Fibroblast of skin of scalp (primary cell): ENCODE results near the gene AFF3.

ENCODE experiments used
- DNase-seq: peaks from one replicate; pipeline ENCODE4 v3.0.0-alpha.2; 2013

The AFF3 gene

DNA sequence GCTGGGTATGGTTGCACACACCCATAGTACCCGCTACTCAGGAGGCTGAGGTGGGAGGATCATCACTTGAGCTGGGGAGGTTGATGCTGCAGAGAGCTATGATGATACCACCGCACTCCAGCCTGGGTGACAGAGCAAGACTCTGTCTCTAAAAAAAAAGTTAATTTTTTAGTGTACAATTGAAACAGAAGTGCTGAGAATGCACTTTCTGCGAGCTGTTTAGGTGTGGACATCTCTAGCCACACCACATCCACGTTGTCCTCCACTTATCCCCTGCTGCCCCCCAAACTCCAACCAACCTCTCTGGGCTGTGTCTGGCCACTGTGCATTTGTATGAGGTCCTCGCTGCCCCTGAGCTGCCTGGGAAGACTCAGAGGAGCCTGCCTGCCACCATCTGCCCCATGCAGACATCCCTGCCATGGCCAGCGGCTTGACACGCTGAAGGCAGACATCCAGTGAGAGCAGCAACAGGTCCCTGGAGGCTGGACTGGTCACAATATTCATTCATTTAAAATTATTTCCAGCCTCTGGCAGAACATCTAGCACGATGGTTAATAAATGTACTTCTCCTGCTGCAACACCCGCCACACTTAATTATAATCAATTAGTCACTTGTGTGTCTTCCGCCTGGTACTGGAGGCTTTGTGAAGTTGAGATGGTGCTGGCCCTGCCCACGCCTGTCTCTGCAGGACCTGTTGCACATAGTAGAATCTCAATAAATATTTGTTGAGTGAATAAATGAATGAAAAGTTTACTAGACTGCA, 3.7 kb upstream of the AFF3 start:
- no peak for DNase-seq

DNA sequence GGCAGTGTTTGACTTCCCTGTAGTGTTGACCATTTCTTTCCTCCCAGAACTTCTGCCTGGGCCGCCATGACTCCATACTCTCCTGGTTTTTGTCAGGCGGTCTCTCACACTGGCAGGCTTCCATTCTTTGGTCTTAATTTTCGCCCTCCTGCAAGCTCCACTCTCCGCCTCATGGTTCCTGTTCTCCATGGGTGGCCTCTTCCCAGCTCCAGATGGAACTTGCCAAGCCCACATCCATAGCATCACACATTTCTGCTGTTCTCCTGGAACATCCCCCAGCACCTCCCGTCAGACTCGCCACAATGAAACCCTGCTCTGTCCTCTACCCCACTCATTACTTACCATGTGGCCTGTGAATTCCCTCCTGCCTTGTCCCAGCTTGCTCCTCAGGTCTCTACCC, 896 bp upstream of the AFF3 start:
- peak; percentile 52 for DNase-seq

DNA sequence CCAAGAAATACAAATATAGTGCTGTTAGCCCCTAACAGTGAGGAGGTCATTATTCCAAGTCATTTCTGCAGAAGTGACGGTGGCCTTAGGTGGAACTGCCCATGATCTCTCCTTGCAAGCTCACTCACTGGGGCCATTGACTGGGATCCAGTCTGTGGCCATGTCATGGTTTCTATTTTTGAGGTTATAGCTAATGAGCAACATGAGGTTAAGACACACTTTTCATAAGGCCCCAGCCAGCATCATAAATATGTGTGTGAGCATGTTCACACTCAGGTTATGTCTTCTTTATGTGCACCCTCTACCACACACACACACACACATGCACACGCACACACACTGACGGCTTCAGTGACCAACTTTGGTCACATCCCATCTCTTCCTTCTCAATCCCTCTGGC, 484 bp downstream of the AFF3 start:
- no peak for DNase-seq

DNA sequence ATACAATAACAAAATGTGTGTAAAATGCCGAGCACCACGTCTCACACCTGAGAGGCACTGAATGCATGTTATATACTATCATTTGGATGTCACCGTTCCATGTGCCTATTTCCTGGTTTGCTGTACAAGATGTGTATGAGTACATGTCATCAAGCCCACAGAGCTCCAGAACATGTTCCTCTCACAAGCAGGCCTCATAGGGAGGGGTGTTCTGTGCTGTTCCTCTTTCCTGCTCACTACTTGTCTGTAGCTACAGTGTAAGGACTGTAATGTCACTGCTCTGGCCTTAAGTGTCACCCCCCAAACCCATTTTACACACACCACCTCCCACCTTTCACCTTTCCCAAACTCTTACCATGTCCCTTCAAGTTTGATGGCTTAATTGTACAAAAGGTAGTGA, 1.8 kb downstream of the AFF3 start:
- DNase-seq: no peak

DNA sequence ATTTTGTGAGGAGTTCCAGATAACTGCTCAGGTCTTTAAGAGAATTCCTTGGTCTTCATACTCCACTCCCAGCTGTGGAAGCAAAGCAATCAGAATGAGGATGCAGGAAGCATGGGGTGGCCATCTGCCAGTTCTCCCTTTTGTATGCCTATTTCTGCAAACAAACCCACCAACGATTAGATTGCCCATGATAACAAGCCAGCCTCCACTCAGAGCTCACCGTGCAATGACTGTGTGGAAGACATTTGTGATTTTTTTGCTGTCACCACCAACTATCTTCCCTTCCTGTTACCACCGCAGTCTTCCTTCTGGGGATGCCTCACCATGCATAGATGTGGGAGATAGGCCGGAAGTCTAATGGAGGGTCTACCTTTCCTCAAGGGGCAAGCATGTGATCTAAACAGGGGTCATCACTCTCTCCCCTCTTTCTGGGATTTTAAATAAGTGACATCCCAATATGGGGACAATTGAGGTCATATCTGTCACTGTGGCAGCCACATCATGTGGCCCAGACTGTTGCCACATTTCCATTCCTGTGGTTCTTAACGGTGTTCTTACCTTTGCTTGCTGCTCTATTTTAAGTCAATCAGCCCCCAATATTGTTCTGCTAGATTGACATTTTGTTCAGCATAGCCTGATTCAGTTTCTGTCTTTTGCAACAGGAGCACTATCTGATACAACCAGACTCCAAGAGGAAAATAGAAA, 4.4 kb downstream of the AFF3 start:
- DNase-seq: no peak

DNA sequence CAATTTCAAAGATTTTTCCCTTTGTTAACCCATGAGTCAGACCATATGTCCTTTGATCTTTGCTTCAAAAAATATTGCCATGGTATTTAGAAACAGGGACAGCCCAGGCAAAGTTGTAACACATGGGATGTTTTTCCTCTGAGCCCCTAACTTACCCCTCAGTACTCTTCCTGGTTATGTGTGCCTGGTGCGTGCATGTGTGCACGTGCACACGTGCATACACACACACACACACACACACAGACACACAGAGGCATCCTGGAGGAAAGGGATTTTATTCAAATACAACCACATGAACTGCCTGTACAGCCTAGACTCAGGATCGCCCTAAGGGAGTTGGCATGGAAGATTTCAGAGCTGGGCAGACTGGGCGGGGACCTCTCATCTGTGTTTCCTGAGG, 5.1 kb downstream of the AFF3 start:
- DNase-seq: peak; percentile 22

DNA sequence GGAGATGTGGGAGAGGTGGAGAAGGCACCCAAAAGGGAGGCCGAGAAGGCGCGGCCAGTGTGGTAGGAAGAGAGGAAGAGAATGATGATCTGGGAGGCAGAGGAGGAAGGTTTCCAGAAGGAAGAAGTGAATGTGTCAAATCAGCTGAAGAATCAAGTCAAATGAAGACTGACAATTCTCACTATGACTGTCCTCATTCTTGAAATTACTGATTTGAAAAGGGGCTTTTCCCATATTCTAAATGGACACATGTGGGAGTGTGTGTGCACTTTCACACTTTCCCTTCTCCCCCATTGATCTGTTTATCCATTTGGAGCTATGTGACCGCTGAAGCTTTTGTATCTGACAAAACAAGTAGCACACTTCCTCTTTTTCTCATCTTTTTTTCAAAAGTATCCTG, 6.1 kb downstream of the AFF3 start:
- no peak for DNase-seq

DNA sequence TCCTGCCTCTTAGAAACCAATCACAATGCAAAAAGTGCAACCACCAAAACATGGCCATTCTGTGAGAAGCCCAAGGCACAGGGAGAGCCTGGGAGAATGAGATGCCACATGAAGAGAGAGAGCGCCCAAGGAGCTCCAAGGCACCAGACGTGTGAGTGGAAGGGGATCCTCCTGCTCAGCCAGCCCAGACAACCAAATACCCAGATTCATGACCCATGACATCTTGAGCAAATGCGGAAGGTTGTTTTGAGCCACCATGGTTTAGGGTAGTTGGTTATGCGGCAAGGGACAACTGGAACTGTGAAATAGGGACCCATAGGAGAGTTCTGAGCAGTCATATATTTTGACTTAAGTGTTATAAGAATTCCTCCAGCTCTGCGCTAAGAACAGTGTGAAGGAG, 7.0 kb downstream of the AFF3 start:
- DNase-seq: no peak

DNA sequence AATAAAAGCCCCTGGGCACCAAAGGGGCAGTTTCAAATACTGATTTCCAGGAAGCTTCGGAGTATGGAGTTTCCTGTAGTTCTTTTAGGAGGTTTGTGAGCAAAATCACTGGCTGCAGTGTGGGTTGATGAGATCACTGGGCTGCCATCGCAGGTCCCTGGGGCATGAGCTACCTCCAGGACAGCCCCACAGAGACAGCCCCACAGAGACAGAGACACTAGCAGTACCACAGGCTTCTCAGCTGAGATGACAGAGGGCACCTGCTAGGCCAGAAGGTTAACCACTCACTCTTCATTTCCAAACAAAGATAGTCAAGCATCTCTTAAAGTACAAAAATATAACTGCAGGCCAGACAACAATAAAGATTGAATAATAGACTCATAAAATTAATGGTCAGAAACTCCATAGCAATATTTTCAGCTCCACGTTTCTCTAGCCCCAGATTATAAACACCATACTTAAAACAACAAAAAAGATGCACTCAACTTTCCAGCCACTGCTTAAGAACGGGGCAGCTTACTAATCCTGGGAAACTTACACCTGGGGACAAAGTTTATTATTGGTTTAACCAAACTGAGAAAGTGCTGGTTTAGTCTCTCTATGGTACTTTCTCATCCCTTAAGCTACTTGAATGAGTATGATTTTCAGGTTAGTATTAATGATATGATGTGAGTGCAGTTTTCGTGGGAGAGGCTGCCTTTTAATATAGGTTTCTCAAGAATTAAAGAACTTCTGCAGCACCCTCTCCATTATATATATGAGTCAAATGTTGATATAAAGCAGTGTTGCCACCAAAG, 11.6 kb downstream of the AFF3 start:
- no peak for DNase-seq

DNA sequence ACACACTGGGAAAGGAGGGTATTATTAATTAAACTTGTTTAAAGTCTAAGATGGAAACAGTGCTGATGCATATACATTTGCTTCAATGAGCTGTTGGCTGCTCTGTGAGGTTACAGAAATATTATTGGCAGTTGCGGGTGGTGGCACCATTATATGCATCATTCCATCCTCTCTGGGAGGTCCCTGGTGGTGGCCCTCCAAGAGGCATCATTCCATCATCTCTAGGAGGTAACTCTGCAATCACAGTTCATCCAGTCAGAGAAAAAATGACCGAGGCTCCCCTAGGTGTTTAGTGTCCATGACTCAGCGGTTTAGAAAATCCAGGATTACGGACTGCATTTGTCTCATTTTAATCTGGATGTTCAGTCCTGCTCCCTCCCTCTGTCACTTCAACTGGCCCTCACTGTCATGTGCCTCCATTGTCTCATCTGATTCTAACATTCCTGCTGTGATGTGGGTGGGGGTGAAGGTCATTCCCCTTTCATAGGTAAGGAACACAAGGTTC, 15.4 kb downstream of the AFF3 start:
- peak; percentile 33 for DNase-seq

DNA sequence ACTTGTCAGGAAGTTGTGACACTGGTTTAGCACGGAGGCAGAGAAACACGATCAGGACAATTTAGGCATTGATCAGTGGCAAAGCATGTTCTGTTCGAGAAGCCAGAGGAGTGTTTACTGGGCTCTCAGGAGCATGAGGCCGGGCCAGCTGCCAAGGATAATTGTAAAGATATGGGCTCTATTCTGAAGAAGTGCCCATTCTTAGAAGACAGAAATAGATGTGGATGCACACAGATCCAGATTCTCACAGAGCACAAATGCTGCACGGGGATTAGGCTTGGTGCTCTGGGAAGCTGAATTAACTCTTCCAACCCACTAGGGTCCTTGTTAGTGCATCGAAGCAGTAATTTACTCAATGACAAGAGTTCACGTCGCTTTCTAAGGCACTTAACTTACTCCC, 16.2 kb downstream of the AFF3 start:
- peak; percentile 53 for DNase-seq

DNA sequence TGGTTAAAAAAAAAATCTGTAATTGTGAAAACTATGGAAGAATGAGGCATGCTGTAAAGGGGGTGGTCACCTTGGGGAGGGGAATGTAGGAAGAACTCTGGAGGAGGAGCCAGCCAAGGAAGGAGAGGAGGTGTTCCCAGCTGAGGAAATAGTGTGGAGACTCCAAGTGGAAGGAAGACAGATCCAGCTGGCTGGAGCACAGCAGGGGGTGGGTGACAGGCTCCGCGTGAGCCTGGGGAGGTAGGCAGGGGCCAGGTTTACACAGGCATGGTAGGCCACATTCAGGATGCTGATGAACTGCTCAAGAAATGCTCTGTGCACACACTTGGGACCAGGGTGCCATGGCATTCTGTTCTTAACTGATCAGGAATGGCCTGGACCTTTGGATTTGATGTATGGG, 16.8 kb downstream of the AFF3 start:
- no peak for DNase-seq

DNA sequence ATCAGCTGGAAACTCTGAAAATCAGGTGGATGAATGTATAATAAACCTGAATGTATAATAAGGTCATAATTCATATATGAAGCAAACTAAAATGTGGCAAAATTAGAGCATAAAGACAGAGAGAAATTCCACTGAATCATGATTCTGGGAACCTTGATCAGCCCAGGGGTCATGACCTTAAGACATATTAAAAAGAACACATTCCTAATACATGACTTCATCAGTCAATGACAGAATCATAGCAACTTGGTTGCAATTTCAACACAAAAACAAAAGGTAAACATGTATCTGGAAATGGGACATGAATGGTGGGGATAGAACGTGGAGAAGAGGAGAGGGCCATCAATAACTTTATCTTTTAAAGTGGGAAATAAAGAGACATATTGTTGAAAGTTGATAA, 17.6 kb downstream of the AFF3 start:
- peak; percentile 36 for DNase-seq

DNA sequence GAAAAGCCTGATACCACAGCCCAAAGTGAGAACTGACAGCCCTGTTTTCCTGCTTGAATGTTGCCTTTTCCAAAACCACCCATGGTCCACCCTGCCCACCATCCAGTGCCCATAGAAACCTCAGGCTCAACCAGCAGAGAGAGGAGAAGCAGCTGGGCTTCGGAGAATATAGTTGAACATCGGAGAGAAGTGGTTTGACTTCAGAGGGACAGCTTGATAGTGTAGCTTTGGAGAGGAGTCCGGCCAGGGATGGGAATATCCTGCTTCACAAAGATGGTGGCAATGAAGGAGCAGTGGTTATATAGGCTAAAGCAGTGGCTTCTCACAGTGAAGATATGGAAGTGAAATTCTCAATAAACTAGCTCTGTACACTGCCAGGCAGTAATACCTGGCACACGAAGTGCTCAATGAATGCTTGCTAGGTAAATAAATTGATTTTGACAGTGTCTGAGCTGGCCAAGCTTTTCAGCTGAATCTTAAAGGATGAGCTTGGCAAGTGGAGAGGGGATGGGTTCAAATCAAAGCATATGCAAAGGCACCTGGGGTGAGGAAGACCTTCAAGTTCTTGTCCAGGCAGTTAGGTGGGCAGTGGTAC, 21.2 kb downstream of the AFF3 start:
- DNase-seq: no peak

DNA sequence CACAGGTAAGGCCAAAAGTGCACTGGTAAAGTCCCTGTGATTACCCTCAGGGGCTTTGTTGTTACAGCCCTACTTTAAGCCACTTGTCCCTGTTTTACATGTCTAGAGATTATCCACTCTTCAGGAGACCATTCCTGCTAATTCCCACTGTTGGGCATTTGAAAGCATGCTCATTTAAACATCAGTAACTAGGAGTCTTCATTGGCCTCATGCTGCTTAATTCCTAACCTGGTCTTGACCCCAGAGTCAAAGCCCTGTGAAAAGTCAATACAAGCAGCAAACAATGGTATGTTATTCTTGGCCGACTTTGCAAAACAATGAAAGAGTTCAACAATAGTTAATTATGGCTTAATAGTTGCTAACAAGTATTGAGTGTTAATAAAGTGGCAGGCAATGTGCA, 23.2 kb downstream of the AFF3 start:
- DNase-seq: no peak

DNA sequence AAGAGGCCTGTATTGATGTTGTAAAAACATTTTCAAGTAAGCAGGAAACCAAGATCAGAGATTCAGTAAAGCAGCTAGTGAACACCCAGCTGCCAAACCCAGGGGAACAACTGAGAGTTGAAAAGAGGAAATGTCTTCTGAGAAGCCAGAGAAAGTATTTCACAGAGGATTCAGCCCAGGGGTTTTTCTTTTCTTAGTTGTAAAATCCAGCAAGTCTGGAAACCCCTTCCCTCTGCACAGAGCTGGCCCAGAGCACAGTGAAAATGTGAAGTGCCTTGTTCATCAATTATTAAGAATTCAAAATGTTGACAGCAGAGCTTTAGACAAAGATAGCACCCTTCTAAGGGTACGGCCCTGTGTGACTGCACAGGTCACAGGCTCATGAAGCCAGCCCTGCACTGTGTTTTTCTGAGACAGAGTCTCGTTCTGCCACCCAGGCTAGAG, 28.4 kb downstream of the AFF3 start:
- DNase-seq: no peak

DNA sequence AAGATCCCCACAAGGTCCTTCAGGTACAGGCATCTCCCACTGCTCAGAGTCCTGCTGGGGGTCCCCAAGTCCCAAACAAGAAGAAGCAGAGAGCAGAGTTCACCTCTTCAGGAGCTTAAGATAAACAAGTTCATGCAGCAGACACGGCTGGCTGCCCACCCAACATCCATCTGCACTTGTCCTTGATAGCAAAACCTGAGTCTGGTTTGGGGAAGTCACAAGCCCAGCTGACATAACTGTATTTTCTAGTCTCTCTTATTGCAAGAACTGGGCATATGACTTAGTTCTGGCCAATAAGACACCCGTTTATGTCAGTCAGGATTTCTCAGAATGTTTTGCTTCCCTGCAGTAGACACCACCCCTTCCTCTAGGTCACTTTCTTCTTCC, 31.8 kb downstream of the AFF3 start:
- no peak for DNase-seq

DNA sequence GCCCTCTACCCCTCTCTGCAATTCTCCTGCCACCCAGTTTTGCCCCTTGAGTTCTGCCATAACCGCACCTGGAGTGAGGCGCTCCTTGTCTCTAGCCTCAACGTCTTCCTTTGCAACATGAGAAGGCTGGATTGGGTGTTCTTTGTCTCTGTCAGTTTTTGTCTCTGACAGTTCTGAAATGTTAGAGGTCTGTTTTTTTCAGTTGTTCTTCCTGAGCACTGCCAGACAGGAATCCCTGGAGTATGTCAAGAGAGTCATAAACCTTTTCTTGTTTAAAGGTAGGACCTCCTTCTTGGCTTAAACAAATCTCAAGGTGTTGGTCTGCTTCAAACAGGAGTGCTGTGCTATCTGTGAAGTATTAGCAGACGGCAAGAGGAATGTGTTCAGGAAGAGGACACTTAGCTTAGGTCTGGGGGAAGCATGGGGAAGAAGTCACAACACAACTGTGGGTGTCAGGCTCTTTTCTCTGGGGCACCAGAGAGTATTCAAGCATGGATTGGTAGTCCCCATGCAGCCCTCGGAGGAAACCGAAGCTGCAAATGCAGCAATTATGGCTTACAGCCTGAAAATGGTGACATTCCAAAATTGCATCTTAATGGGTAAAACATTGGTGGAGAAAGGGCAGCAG, 32.3 kb downstream of the AFF3 start:
- no peak for DNase-seq

DNA sequence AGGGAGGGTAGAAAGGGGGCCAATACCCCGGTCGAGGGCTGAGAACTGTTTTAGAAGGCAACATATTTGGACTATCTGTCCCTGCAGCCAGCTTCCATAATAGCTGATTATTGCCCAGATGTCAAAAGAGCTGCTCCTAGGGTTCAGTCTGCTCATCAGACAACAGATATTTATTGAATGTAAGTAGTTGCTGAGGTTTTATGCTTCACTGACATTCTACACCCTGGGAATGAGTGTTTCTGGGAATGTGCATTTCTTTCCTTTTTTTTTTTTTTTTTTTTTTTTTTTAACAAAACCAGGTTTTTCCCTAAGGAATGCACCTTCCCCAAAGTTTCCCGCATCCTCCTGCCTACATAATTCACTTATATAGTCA, 33.8 kb downstream of the AFF3 start:
- peak; percentile 56 for DNase-seq

DNA sequence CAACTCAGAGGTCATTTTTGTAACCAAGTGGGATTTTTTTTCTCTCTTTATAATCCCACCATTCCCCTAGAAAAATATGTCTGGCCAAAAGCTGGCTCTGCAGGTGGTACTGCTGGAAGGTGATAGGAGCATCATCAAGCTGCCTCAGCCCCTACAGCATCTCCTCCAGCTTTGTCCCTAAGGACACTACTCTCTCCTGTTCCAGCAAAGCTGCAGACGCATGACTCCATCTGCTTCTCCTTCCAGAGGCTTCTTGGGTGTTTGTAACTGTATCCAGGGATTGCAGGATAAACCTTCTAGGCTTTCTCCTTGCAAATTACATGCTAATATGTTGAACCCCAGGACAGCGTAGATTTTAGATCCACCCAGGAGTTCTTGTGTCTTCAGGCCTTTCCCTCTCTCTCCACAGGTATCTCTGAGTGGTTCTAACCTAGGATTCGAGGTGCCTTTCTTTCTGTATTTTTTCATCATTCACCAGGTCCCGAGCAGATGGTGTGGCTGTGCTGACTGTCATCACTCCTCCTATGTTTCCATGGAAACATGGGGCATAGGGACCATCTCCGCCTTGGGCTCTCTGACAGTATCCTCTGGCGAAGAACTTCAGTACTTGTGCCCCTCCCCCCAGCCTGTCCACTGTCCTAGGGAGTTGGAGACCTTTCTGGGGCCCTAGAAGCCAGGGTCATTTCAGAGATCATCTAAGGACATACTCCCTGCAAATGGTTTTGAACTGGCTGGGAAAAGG, 34.3 kb downstream of the AFF3 start:
- no peak for DNase-seq

DNA sequence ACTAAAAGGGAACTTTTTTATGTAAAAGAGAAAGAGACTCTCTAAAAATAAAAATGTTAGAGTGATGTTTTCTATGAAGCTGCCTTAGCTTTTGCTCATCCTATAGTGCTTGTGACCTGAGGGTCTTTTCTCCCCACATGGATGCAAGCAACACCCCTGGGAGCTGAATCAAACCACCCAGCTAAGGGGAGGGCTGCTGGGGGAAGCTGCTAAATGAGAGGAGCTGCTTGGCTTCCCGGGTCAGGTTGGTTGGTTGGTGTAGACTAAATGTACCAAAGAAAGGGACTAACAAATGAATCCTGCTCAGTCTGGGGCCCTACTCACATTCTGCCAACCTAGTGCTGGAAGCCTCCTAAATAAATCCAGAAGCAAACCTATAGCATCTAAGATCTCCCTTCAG, 35.0 kb downstream of the AFF3 start:
- no peak for DNase-seq

DNA sequence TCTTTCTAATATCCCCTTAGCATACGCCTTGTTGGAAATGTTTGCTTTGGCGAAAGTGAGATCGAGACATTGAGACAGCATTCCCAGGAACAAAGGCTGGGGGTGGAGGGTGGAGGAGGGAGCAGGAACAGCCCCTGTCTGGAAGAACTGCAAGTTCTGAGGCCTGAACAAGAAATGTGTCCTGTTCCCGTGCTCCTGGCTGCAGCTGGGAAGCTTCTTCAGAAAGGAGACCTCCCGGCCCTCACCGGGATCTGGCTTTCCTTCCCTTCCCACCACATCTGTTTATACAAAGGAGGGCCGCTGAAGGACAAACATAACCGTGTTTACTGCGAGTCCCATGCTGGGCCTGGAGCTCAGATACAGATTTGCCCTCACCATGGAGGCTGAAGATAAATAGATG, 35.9 kb downstream of the AFF3 start:
- peak; percentile 39 for DNase-seq
